H1 (cell line): ENCODE data around the gene KRT34. TPM values are rescaled to one million over a fixed set of nuclear protein-coding genes. Genes with fewer than 3 reads are reported as not detected.

Source experiments
- CBX5 ChIP-seq: fragments of 300-800, 300-1000 bp; sonication (generic); IDR thresholded peaks from 2 replicates; pipeline ENCODE4 v1.7.1; 2016; ENCODE audit warnings: antibody characterized with exemption, low read length, low read depth
- HDAC6 ChIP-seq: IDR thresholded peaks from one replicate; pipeline ENCODE4 v1.7.1; 2012; ENCODE audit warnings: low read depth, mild to moderate bottlenecking, inconsistent platforms, low read length, moderate library complexity
- JUND ChIP-seq: IDR thresholded peaks from 2 replicates; pipeline ENCODE4 v1.6.1; 2011; ENCODE audit warnings: mild to moderate bottlenecking, improper control_type of control experiment, low read length
- MAFK ChIP-seq: IDR thresholded peaks from 2 replicates; pipeline ENCODE4 v1.6.1; 2012; ENCODE audit warnings: low read depth, mild to moderate bottlenecking, improper control_type of control experiment, low read length
- SRF ChIP-seq: IDR thresholded peaks from 2 replicates; pipeline ENCODE4 v1.6.1; 2011; ENCODE audit warnings: mild to moderate bottlenecking, low read depth, low read length, moderate library complexity
- ZNF274 ChIP-seq: IDR thresholded peaks from 2 replicates; pipeline ENCODE4 v1.7.0; 2012; ENCODE audit warnings: low read length, borderline replicate concordance; ENCODE audit errors: extremely low read depth
- polyA plus RNA-seq, 7 experiments: library from polyadenylated mRNA; depleted of rRNA in 3 of 7; stranded (reverse) in 5 of 7; unstranded in 2 of 7; fragments of >200 nt in 5 of 7; fragments of 200-250 nt in 2 of 7; gene quantifications; 1 replicate in 5 of 7; 2 replicates in 1 of 7; 4 replicates in 1 of 7; pipeline versions ENCODE4 v1.2.1 to v1.2.3, GENCODE V29; 2011 to 2013; ENCODE audit warnings: missing spikeins in 2 of 7, mixed read lengths in 2 of 7
- total RNA-seq: library from RNA; stranded (reverse); fragmentation: NEBNext Ultra II Directional; extraction: Animal tissue kit (Norgen Biotek cat#: 25700); gene quantifications from 2 replicates; pipeline ENCODE4 v1.2.1, GENCODE V29; 2021
- TF ChIP-seq, protein P1 (sequence below): fragments of 300-600 bp; sonication (generic); IDR thresholded peaks from 2 replicates; pipeline ENCODE4 v1.7.1; 2012; ENCODE audit warnings: low read length, moderate library complexity, mild to moderate bottlenecking, inconsistent platforms; ENCODE audit not compliant: insufficient replicate concordance
- TF ChIP-seq, protein P2 (sequence below), 3 experiments: IDR thresholded peaks; 1 replicate in 2 of 3; 2 replicates in 1 of 3; pipeline versions ENCODE4 v1.5.1 to v1.6.1; 2011; ENCODE audit warnings: low read length in 3 of 3, mild to moderate bottlenecking in 3 of 3, inconsistent platforms in 2 of 3, low read depth in 1 of 3, moderate library complexity in 1 of 3; ENCODE audit not compliant: insufficient read depth in 1 of 3; ENCODE audit errors: control extremely low read depth in 1 of 3

KRT34 gene
- total and polyA plus RNA-seq, 2 of the 8 experiments (the other 6 are each of a cell fraction or from before 2014, with no cell fraction given), result not detected

DNA sequence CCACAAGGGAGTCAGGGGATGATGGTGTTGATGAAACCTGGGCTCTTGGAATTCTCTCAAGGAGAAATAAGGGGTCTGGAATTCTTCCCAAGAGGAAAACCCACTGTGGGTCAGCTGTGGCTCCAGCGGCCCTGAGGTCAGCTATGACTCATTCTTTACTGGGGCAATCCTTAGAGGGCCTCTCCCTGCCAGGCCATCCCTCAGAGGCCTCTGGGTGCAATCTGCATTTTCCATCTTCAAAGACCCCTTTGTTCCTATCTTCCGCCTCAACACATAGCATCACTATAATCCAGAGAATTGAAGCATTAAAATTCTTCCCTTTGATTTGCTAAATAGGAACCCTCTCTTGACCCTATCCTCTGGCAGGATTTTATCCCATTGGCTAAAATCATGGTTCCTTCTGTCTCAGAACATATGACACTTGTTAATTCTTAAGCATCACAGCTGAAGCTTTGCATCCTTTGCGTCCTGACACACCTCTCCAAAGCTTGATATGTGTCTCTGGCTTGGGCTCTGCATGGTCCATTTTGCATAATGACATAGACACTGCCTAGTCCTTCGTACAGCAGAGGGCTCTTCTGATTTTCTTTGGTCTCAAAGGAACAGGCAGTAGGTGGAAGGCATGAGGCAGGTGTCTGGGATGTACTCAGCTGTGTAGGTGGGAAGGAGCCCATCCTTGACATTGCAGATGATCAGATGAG lies 46.6 kb upstream of the KRT34 start (continued):
- TF ChIP-seq, protein P1, sequence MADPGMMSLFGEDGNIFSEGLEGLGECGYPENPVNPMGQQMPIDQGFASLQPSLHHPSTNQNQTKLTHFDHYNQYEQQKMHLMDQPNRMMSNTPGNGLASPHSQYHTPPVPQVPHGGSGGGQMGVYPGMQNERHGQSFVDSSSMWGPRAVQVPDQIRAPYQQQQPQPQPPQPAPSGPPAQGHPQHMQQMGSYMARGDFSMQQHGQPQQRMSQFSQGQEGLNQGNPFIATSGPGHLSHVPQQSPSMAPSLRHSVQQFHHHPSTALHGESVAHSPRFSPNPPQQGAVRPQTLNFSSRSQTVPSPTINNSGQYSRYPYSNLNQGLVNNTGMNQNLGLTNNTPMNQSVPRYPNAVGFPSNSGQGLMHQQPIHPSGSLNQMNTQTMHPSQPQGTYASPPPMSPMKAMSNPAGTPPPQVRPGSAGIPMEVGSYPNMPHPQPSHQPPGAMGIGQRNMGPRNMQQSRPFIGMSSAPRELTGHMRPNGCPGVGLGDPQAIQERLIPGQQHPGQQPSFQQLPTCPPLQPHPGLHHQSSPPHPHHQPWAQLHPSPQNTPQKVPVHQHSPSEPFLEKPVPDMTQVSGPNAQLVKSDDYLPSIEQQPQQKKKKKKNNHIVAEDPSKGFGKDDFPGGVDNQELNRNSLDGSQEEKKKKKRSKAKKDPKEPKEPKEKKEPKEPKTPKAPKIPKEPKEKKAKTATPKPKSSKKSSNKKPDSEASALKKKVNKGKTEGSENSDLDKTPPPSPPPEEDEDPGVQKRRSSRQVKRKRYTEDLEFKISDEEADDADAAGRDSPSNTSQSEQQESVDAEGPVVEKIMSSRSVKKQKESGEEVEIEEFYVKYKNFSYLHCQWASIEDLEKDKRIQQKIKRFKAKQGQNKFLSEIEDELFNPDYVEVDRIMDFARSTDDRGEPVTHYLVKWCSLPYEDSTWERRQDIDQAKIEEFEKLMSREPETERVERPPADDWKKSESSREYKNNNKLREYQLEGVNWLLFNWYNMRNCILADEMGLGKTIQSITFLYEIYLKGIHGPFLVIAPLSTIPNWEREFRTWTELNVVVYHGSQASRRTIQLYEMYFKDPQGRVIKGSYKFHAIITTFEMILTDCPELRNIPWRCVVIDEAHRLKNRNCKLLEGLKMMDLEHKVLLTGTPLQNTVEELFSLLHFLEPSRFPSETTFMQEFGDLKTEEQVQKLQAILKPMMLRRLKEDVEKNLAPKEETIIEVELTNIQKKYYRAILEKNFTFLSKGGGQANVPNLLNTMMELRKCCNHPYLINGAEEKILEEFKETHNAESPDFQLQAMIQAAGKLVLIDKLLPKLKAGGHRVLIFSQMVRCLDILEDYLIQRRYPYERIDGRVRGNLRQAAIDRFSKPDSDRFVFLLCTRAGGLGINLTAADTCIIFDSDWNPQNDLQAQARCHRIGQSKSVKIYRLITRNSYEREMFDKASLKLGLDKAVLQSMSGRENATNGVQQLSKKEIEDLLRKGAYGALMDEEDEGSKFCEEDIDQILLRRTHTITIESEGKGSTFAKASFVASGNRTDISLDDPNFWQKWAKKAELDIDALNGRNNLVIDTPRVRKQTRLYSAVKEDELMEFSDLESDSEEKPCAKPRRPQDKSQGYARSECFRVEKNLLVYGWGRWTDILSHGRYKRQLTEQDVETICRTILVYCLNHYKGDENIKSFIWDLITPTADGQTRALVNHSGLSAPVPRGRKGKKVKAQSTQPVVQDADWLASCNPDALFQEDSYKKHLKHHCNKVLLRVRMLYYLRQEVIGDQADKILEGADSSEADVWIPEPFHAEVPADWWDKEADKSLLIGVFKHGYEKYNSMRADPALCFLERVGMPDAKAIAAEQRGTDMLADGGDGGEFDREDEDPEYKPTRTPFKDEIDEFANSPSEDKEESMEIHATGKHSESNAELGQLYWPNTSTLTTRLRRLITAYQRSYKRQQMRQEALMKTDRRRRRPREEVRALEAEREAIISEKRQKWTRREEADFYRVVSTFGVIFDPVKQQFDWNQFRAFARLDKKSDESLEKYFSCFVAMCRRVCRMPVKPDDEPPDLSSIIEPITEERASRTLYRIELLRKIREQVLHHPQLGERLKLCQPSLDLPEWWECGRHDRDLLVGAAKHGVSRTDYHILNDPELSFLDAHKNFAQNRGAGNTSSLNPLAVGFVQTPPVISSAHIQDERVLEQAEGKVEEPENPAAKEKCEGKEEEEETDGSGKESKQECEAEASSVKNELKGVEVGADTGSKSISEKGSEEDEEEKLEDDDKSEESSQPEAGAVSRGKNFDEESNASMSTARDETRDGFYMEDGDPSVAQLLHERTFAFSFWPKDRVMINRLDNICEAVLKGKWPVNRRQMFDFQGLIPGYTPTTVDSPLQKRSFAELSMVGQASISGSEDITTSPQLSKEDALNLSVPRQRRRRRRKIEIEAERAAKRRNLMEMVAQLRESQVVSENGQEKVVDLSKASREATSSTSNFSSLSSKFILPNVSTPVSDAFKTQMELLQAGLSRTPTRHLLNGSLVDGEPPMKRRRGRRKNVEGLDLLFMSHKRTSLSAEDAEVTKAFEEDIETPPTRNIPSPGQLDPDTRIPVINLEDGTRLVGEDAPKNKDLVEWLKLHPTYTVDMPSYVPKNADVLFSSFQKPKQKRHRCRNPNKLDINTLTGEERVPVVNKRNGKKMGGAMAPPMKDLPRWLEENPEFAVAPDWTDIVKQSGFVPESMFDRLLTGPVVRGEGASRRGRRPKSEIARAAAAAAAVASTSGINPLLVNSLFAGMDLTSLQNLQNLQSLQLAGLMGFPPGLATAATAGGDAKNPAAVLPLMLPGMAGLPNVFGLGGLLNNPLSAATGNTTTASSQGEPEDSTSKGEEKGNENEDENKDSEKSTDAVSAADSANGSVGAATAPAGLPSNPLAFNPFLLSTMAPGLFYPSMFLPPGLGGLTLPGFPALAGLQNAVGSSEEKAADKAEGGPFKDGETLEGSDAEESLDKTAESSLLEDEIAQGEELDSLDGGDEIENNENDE, result no peak
- no peak for TF ChIP-seq CBX5
- TF ChIP-seq, protein P2, sequence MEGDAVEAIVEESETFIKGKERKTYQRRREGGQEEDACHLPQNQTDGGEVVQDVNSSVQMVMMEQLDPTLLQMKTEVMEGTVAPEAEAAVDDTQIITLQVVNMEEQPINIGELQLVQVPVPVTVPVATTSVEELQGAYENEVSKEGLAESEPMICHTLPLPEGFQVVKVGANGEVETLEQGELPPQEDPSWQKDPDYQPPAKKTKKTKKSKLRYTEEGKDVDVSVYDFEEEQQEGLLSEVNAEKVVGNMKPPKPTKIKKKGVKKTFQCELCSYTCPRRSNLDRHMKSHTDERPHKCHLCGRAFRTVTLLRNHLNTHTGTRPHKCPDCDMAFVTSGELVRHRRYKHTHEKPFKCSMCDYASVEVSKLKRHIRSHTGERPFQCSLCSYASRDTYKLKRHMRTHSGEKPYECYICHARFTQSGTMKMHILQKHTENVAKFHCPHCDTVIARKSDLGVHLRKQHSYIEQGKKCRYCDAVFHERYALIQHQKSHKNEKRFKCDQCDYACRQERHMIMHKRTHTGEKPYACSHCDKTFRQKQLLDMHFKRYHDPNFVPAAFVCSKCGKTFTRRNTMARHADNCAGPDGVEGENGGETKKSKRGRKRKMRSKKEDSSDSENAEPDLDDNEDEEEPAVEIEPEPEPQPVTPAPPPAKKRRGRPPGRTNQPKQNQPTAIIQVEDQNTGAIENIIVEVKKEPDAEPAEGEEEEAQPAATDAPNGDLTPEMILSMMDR (IDR thresholded peaks at IDR 0.05; ENCODE audit: control extremely low read depth in 1 of 3, insufficient read depth in 1 of 3, low read depth in 1 of 3, low read length in 3 of 3), result no peak
- TF ChIP-seq SRF, result no peak
- peak; percentile 65; the same call in 1 of the 2 replicates for TF ChIP-seq JUND
- TF ChIP-seq HDAC6, result no peak
- no peak for TF ChIP-seq MAFK
- no peak for TF ChIP-seq ZNF274
